AG09319 (cell line): ENCODE data around the gene PAPPA.

Experiments used
- DNase-seq: peaks from one replicate; pipeline ENCODE4 v3.0.0-alpha.2; 2010; ENCODE audit warnings: low read depth; ENCODE audit errors: extremely low read depth
- TF ChIP-seq, protein P1 (sequence below): IDR thresholded peaks from 2 replicates; pipeline ENCODE4 v1.5.1; 2011; ENCODE audit warnings: low read depth, mild to moderate bottlenecking, inconsistent platforms, low read length, moderate library complexity

Gene PAPPA

DNA sequence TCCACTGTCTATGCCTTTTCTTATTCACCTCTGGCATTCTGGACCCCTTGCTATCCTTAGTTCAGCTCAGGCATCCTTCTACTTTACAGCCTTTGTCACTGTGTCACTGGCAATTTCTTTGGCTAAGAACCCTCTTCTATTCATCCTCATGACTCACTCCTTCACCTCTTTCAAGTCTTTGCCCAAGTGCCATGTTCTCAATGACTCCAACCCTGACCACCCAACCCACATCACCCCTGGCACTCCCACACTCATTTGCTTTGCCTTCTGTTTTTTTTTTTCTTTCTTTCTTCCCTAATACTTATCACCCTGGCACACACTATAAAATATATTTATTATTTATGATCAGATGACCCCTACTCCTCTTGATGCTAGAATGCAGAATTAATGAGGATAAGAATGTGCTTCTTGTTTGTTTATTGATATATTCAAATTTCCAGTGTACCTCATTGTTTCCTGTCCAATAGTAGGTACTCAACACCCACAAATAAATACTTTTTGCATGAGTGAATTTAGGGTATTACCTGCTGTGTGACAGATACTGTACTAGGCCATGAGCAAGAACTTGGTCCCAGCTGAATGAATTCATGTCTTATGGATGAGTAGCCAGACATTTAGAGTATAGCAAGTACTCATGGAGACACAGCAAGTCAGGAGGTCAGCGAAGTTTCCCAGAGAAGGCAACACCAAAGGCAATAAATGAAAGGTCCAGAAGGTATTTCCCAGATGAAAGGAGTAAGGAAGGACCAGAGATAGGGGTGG is 236.1 kb downstream of the PAPPA start:
- TF ChIP-seq, protein P1, sequence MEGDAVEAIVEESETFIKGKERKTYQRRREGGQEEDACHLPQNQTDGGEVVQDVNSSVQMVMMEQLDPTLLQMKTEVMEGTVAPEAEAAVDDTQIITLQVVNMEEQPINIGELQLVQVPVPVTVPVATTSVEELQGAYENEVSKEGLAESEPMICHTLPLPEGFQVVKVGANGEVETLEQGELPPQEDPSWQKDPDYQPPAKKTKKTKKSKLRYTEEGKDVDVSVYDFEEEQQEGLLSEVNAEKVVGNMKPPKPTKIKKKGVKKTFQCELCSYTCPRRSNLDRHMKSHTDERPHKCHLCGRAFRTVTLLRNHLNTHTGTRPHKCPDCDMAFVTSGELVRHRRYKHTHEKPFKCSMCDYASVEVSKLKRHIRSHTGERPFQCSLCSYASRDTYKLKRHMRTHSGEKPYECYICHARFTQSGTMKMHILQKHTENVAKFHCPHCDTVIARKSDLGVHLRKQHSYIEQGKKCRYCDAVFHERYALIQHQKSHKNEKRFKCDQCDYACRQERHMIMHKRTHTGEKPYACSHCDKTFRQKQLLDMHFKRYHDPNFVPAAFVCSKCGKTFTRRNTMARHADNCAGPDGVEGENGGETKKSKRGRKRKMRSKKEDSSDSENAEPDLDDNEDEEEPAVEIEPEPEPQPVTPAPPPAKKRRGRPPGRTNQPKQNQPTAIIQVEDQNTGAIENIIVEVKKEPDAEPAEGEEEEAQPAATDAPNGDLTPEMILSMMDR = no peak
- no peak for DNase-seq

GRCh38 chr9:116390303-116391228 is 237.0 kb downstream of the PAPPA start:
- no peak for DNase-seq
- TF ChIP-seq, protein P1 = no peak

GRCh38 chr9:116391306-116391900 is 237.8 kb downstream of the PAPPA start:
- TF ChIP-seq, protein P1 = no peak
- DNase-seq = no peak

GRCh38 chr9:116393198-116393597 is 239.6 kb downstream of the PAPPA start:
- DNase-seq = no peak
- TF ChIP-seq, protein P1 = no peak

GRCh38 chr9:116394070-116394469 is 240.5 kb downstream of the PAPPA start:
- TF ChIP-seq, protein P1 = no peak

GRCh38 chr9:116394894-116395698 is 241.5 kb downstream of the PAPPA start:
- DNase-seq = no peak
- TF ChIP-seq, protein P1 = no peak

More at GRCh38 chr9:116394070-116394469, 240.5 kb downstream of the PAPPA start:
- DNase-seq = no peak
